WERI-Rb-1 (cell line): ENCODE results near the gene SLC16A6.
"Not testable (repeated sequence)": the region's sequence is repeated elsewhere in the genome, so short reads cannot be mapped to it uniquely, and the experiment has no call there.

Experiments
- DNase-seq: peaks from one replicate; pipeline ENCODE4 v3.0.0-alpha.2; 2020
- H3K27ac ChIP-seq: fragments of 250-450 bp; sonication (Bioruptor Pico); 2 replicates; pipeline ENCODE4 v1.5.1; 2020; ENCODE audit warnings: mild to moderate bottlenecking, moderate library complexity
- H3K27me3 ChIP-seq: fragments of 250-450 bp; sonication (Bioruptor Pico); 2 replicates; pipeline ENCODE4 v1.5.1; 2021; ENCODE audit warnings: mild to moderate bottlenecking, low read depth, moderate library complexity; ENCODE audit not compliant: insufficient read depth, severe bottlenecking
- H3K36me3 ChIP-seq: fragments of 250-450 bp; sonication (Bioruptor Pico); 2 replicates; pipeline ENCODE4 v1.5.1; 2020; ENCODE audit warnings: mild to moderate bottlenecking, moderate library complexity
- H3K4me3 ChIP-seq: 2 replicates; pipeline ENCODE4 v1.5.1; 2011; ENCODE audit warnings: low read depth, mild to moderate bottlenecking, control low read depth, low read length
- H3K9me3 ChIP-seq: fragments of 250-450 bp; sonication (Bioruptor Pico); 2 replicates; pipeline ENCODE4 v1.5.1; 2021; ENCODE audit warnings: mild to moderate bottlenecking, moderate library complexity; ENCODE audit not compliant: severe bottlenecking
- CTCF ChIP-seq: IDR thresholded peaks from 2 replicates; pipeline ENCODE4 v1.5.1; 2011; ENCODE audit warnings: low read depth, mild to moderate bottlenecking, control low read depth, inconsistent platforms, low read length

The SLC16A6 gene

GRCh38 chr17:68290955-68291835 is at the start of gene SLC16A6, which contains the start of gene ARSG:
SLC16A6 (minus strand) TSS chr17:68291127; CDS start chr17:68278320, 12,807 bp downstream.
ARSG (plus strand) TSS chr17:68291495; CDS start chr17:68307494, 15,999 bp downstream.
- Histone ChIP-seq H3K36me3 (no peaks in the 10 kb centered on the region; the same call in 1 of the 2 replicates), H3K27ac (peak within 1 kb of the TSS; percentile 98), H3K27me3 (no peaks in the 10 kb centered on the region), H3K9me3 (no peaks in the 10 kb centered on the region), H3K4me3 (peak within 1 kb of the TSS; percentile 93)
- no peak for TF ChIP-seq CTCF
- DNase-seq: peak; percentile 96

GRCh38 chr17:68334393-68334792 is 43.5 kb upstream of the SLC16A6 start:
- Histone ChIP-seq H3K36me3 (no peaks in the 10 kb centered on the region), H3K4me3 (no peak overlapping the region), H3K9me3 (peaks cover 18% of the 10 kb centered on the region), H3K27ac (no peak overlapping the region), H3K27me3 (no peaks in the 10 kb centered on the region)
- DNase-seq: no peak
- TF ChIP-seq CTCF: no peak

- H3K9me3 ChIP-seq: peaks cover 18% of the 10 kb centered on the region
- not testable (repeated sequence) for H3K27me3 ChIP-seq, H3K36me3 ChIP-seq, H3K4me3 ChIP-seq, H3K27ac ChIP-seq
- DNase-seq: peak; percentile 29
These were observed 41.0 kb upstream of the SLC16A6 start for GRCh38 chr17:68331932-68332331.

- H3K4me3 ChIP-seq: no peak overlapping the region
- no peak overlapping the region for H3K27ac ChIP-seq
These were observed 38.4 kb upstream of the SLC16A6 start for GRCh38 chr17:68329331-68329730.

GRCh38 chr17:68328676-68329075 is 37.7 kb upstream of the SLC16A6 start:
- H3K4me3 ChIP-seq: no peak overlapping the region
- no peak overlapping the region for H3K27ac ChIP-seq
- no peak for DNase-seq
- peaks cover 26% of the 10 kb centered on the region for H3K9me3 ChIP-seq
- H3K36me3 ChIP-seq: no peaks in the 10 kb centered on the region
- no peaks in the 10 kb centered on the region for H3K27me3 ChIP-seq
- no peak for TF ChIP-seq CTCF

More at GRCh38 chr17:68329331-68329730, 38.4 kb upstream of the SLC16A6 start:
- no peak for TF ChIP-seq CTCF
- H3K27me3 ChIP-seq: no peaks in the 10 kb centered on the region
- DNase-seq: no peak
- H3K9me3 ChIP-seq: peaks cover 26% of the 10 kb centered on the region
- no peaks in the 10 kb centered on the region for H3K36me3 ChIP-seq

- Histone ChIP-seq H3K27ac (no peak overlapping the region), H3K36me3 (no peaks in the 10 kb centered on the region), H3K27me3 (no peaks in the 10 kb centered on the region), H3K9me3 (peaks cover 24% of the 10 kb centered on the region), H3K4me3 (no peak overlapping the region)
- peak; percentile 64 for TF ChIP-seq CTCF
- no peak for DNase-seq
These were observed 37.1 kb upstream of the SLC16A6 start for GRCh38 chr17:68327823-68328557.
